Kidney (tissue), 14 donors: ENCODE measurements around the gene SEMA5A. TPM values are rescaled to one million over a fixed set of nuclear protein-coding genes. Genes with fewer than 3 reads are reported as not detected.

Experiments
- DNase-seq, 5 donors: peaks; one replicate each; pipeline ENCODE4 v3.0.0-alpha.2; 2013 to 2020
- FAIRE-seq: peaks from 2 replicates; lab custom pipeline; 2012; peaks lifted over from hg19 to GRCh38; lab: Jason Lieb, UNC
- H3K27ac ChIP-seq, 2 donors: one replicate each; pipeline ENCODE4 v1.7.0; 2013; ENCODE audit warnings: low read depth in 2 of 2, low read length in 2 of 2, inconsistent platforms in 1 of 2
- H3K27me3 ChIP-seq: one replicate; pipeline ENCODE4 v1.7.1; 2013; ENCODE audit warnings: low read length, inconsistent platforms; ENCODE audit not compliant: control insufficient read depth, insufficient read depth
- H3K36me3 ChIP-seq, 3 donors: one replicate each; pipeline versions ENCODE4 v1.7.0 to v1.7.1; 2013; ENCODE audit warnings: low read length in 3 of 3, control low read depth in 1 of 3, inconsistent platforms in 1 of 3; ENCODE audit not compliant: insufficient read depth in 3 of 3, control insufficient read depth in 2 of 3
- H3K4me1 ChIP-seq, 3 donors: one replicate each; pipeline versions ENCODE4 v1.7.0 to v1.7.1; 2013; ENCODE audit warnings: low read length in 3 of 3, inconsistent platforms in 1 of 3, low read depth in 1 of 3; ENCODE audit not compliant: control insufficient read depth in 2 of 3, insufficient read depth in 2 of 3
- H3K4me3 ChIP-seq, 3 donors: one replicate each; pipeline versions ENCODE4 v1.7.0 to v1.8.1; 2013; ENCODE audit warnings: low read length in 3 of 3, control low read depth in 1 of 3, inconsistent platforms in 1 of 3
- H3K9ac ChIP-seq, 3 donors: one replicate each; pipeline versions ENCODE4 v1.7.0 to v1.7.1; 2013; ENCODE audit warnings: low read length in 3 of 3, control low read depth in 1 of 3, inconsistent platforms in 1 of 3
- H3K9me3 ChIP-seq, 3 donors: one replicate each; pipeline versions ENCODE4 v1.7.0 to v1.7.1; 2013; ENCODE audit warnings: low read length in 3 of 3, control low read depth in 1 of 3, inconsistent platforms in 1 of 3; ENCODE audit not compliant: control insufficient read depth in 2 of 3, insufficient read depth in 1 of 3
- CTCF ChIP-seq: IDR thresholded peaks from 3 replicates; pipeline ENCODE4 v1.5.1; 2012; ENCODE audit warnings: mild to moderate bottlenecking, moderate library complexity, borderline replicate concordance; ENCODE audit not compliant: insufficient read depth; ENCODE audit errors: extremely low read depth
- intact Hi-C: fragments of 100-400 bp; cut with DNase I; formaldehyde crosslinking; loops from one replicate; pipeline ENCODE4 v1.11.1; 2022
- polyA plus RNA-seq: library from polyadenylated mRNA; stranded (reverse); fragments of 350-450 nt; fragmentation: Illumina TruSeq; extraction: RNeasy Lipid Tissue Mini Kit (QIAGEN cat#74804); gene quantifications from one replicate; pipeline ENCODE4 v1.2.3, GENCODE V29; 2014; ENCODE audit warnings: low read depth, low replicate concordance; ENCODE audit not compliant: insufficient read depth
- total RNA-seq: library from RNA; stranded (reverse); fragmentation: NEBNext Ultra II Directional; extraction: Animal tissue kit (Norgen Biotek cat#: 25700); gene quantifications from one replicate; pipeline ENCODE4 v1.2.1, GENCODE V29; 2021
- donor health status: control.
- donor health status: control.
- donor health status: control.
- donor health status: control.
- donor health status: control.
- donor health status: DM: yes; HTN: yes; CAD: no.
- donor health status: Normal renal cell carcinoma (clear cell type).

SEMA5A gene
- total and polyA plus RNA-seq, 2 donors from 2014 or later = 7.9 to 23.3 TPM

- no peak overlapping the region for H3K27ac ChIP-seq
- H3K27me3 ChIP-seq = no peaks in the 10 kb centered on the region
- H3K9me3 ChIP-seq = no peaks in the 10 kb centered on the region
- FAIRE-seq (no peak), DNase-seq (no peak)
- H3K36me3 ChIP-seq = no peaks in the 10 kb centered on the region
- no peak overlapping the region for H3K4me3 ChIP-seq
- H3K4me1 ChIP-seq = no peaks in the 10 kb centered on the region
- intact Hi-C loops = no loop called here
- TF ChIP-seq CTCF = no peak
- H3K9ac ChIP-seq = no peak overlapping the region
Measured at GRCh38 chr5:9567039-9567438, 21.2 kb upstream of the SEMA5A start.

GRCh38 chr5:9564752-9565151 is 18.9 kb upstream of the SEMA5A start:
- H3K36me3 ChIP-seq = no peaks in the 10 kb centered on the region
- no peaks in the 10 kb centered on the region for H3K9me3 ChIP-seq
- intact Hi-C loops = no loop called here
- no peak overlapping the region for H3K9ac ChIP-seq
- DNase-seq = no peak
- H3K27ac ChIP-seq = no peak overlapping the region
- no peaks in the 10 kb centered on the region for H3K4me1 ChIP-seq
- H3K4me3 ChIP-seq = no peak overlapping the region
- no peak for TF ChIP-seq CTCF
- no peak for FAIRE-seq
- no peaks in the 10 kb centered on the region for H3K27me3 ChIP-seq

GRCh38 chr5:9562141-9562540 is 16.3 kb upstream of the SEMA5A start:
- no peak for FAIRE-seq
- no peaks in the 10 kb centered on the region for H3K9me3 ChIP-seq
- DNase-seq = no peak

More at GRCh38 chr5:9562141-9562540, 16.3 kb upstream of the SEMA5A start:
- intact Hi-C loops = no loop called here
- Histone ChIP-seq H3K36me3 (no peaks in the 10 kb centered on the region), H3K27ac (no peak overlapping the region), H3K9ac (no peak overlapping the region), H3K4me3 (no peak overlapping the region), H3K27me3 (no peaks in the 10 kb centered on the region), H3K4me1 (no peaks in the 10 kb centered on the region)
- TF ChIP-seq CTCF = no peak
